K562 (cell line): ENCODE data around the gene IPO13. TPM values are rescaled to one million over a fixed set of nuclear protein-coding genes. Genes with fewer than 3 reads are reported as not detected.

ENCODE experiments used
- ATF7 ChIP-seq: fragments of 450-650 bp; IDR thresholded peaks from 2 replicates; pipeline ENCODE4 v1.7.1; 2014; ENCODE audit warnings: mild to moderate bottlenecking, moderate library complexity
- CREBBP ChIP-seq: IDR thresholded peaks from one replicate; pipeline ENCODE4 v1.6.1; 2012; ENCODE audit warnings: low read depth, mild to moderate bottlenecking, control low read depth, inconsistent platforms, low read length
- DACH1 ChIP-seq: fragments of 450-650 bp; IDR thresholded peaks from 2 replicates; pipeline ENCODE4 v1.6.1; 2018; ENCODE audit not compliant: partially characterized antibody
- GMEB1 ChIP-seq: fragments of 250-450 bp; sonication (Bioruptor Pico); IDR thresholded peaks from 2 replicates; pipeline ENCODE4 v1.4.0; 2020; ENCODE audit warnings: mild to moderate bottlenecking
- LARP7 ChIP-seq: fragments of 450-650 bp; IDR thresholded peaks from 2 replicates; pipeline ENCODE4 v1.6.1; 2016
- MAFK ChIP-seq: IDR thresholded peaks from 2 replicates; pipeline ENCODE4 v1.6.1; 2011; ENCODE audit warnings: low read length, improper control_type of control experiment
- NCOA2 ChIP-seq, 2 experiments: fragments of 450-650 bp; IDR thresholded peaks; 2 replicates each; pipeline ENCODE4 v1.6.1; 2018; ENCODE audit warnings: mild to moderate bottlenecking in 2 of 2, moderate library complexity in 1 of 2; ENCODE audit not compliant: partially characterized antibody in 2 of 2
- RBM15 ChIP-seq: fragments of 200-400 bp; formaldehyde crosslinking; IDR thresholded peaks from 2 replicates; pipeline ENCODE4 v1.6.1; 2018; ENCODE audit warnings: mild to moderate bottlenecking, low read length, moderate library complexity; ENCODE audit not compliant: insufficient read depth
- RBM25 ChIP-seq: fragments of 200-400 bp; formaldehyde crosslinking; IDR thresholded peaks from 2 replicates; pipeline ENCODE4 v1.6.1; 2018; ENCODE audit warnings: low read length, low read depth, moderate library complexity; ENCODE audit not compliant: severe bottlenecking
- SMAD3 ChIP-seq: fragments of 450-650 bp; formaldehyde crosslinking; conservative IDR thresholded peaks from 2 replicates; pipeline ENCODE4 v1.4.0; 2020; ENCODE audit warnings: mild to moderate bottlenecking
- SRF ChIP-seq, 2 experiments: fragments of 250-450, 450-650 bp in 1 of 2; sonication (Bioruptor Pico) in 1 of 2; sonication (generic) in 1 of 2; formaldehyde crosslinking; IDR thresholded peaks; 2 replicates each; pipeline versions ENCODE4 v1.5.0 to v1.5.1; 2020 to 2022; ENCODE audit warnings: mild to moderate bottlenecking in 1 of 2, missing genetic modification reagents in 1 of 2
- TCFL5 ChIP-seq: fragments of 250-450 bp; sonication (Bioruptor Pico); conservative IDR thresholded peaks from 2 replicates; pipeline ENCODE4 v1.6.1; 2021; ENCODE audit warnings: mild to moderate bottlenecking, moderate library complexity, matching md5 sums
- TFE3 ChIP-seq: fragments of 450-650 bp; formaldehyde crosslinking; IDR thresholded peaks from 2 replicates; pipeline ENCODE4 v1.4.0; 2020; ENCODE audit warnings: mild to moderate bottlenecking, mixed read lengths
- THRA ChIP-seq: fragments of 450-650 bp; IDR thresholded peaks from 2 replicates; pipeline ENCODE4 v1.6.1; 2017; ENCODE audit warnings: mild to moderate bottlenecking, moderate library complexity
- ZBTB11 ChIP-seq, 3 experiments: fragments of 200-800 bp in 1 of 3; fragments of 250-450 bp in 1 of 3; fragments of 450-650 bp in 1 of 3; sonication (Bioruptor Pico) in 1 of 3; sonication (Bioruptor generic) in 1 of 3; formaldehyde crosslinking in 1 of 3; IDR thresholded peaks; 2 replicates each; pipeline versions ENCODE4 v1.6.1 to v1.8.0; 2016 to 2022; ENCODE audit warnings: mild to moderate bottlenecking in 2 of 3, missing genetic modification characterization in 2 of 3, missing compliant biosample characterization in 1 of 3, moderate library complexity in 1 of 3
- ZEB2 ChIP-seq: fragments of 450-650 bp; IDR thresholded peaks from 2 replicates; pipeline ENCODE4 v1.6.1; 2016
- ZNF655 ChIP-seq: fragments of 250-450 bp; sonication (Bioruptor Pico); IDR thresholded peaks from 2 replicates; pipeline ENCODE4 v1.5.0; 2021
- ZSCAN29 ChIP-seq: fragments of 450-650 bp; IDR thresholded peaks from 2 replicates; pipeline ENCODE4 v1.6.1; 2017
- polyA plus RNA-seq, 8 experiments: library from polyadenylated mRNA; depleted of rRNA in 4 of 8; stranded (reverse) in 5 of 8; unstranded in 3 of 8; fragments of >200 nt; fragmentation: Nextera tagmentation in 2 of 8; fragmentation: Illumina TruSeq in 1 of 8; extraction: Ambion mirVana in 2 of 8; extraction: Trizol in 1 of 8; gene quantifications; 2 replicates each; pipeline versions ENCODE4 v1.2.1 to v1.2.3, GENCODE V29; 2011 to 2014; ENCODE audit warnings: inconsistent platforms in 1 of 8, missing spikeins in 1 of 8
- total RNA-seq, 7 experiments: library from RNA; depleted of rRNA in 6 of 7; stranded (reverse); fragments of >200 nt in 6 of 7; fragmentation: Illumina TruSeq in 2 of 7; extraction: Trizol in 2 of 7; gene quantifications; 2 replicates each; pipeline versions ENCODE4 v1.2.1 to v1.2.3, GENCODE V29; 2011 to 2021; ENCODE audit warnings: low replicate concordance in 1 of 7

The IPO13 gene
- total and polyA plus RNA-seq, 9 of the 15 experiments (the other 6 are each of a cell fraction or from before 2014, with no cell fraction given): 7.0 to 30.8 (median 16.2) TPM

GRCh38 chr1:43974443-43975248 is 27.9 kb downstream of the IPO13 start, which contains the start of gene ATP6V0B (continued):
- TF ChIP-seq ZNF655 (CRISPR knock-in tag) (no peak), GMEB1 (CRISPR knock-in tag) (peak; percentile 99), ZEB2 (no peak), LARP7 (no peak; the same call in 1 of the 2 replicates), ATF7 (peak; percentile 90), TCFL5 (CRISPR knock-in tag) (no peak), TFE3 (CRISPR knock-in tag) (peak; percentile 100), RBM15 (no peak), SRF (CRISPR knock-in tag; IDR thresholded peaks at IDR 0.05) (peak in 1 of 2 experiments; percentile 35; a peak in 1 of 4 replicates), DACH1 (no peak), MAFK (peak; percentile 11; the same call in 1 of the 2 replicates), SMAD3 (CRISPR knock-in tag) (no peak), CREBBP (no peak), ZBTB11 (CRISPR knock-in tag; IDR thresholded peaks at IDR 0.05) (peak in 2 of 3 experiments; percentile 6 to 93; a peak in 3 of 6 replicates), NCOA2 (IDR thresholded peaks at IDR 0.05; ENCODE audit: partially characterized antibody in 2 of 2) (no peak), ZSCAN29 (no peak), RBM25 (no peak), THRA (no peak)
